ENCODE measurements around the gene ERCC6L2.

- TF ChIP-seq GATA3 (IDR thresholded peaks at IDR 0.05; ENCODE audit: low read depth, low read length) (no peak), GATA2 (IDR thresholded peaks at IDR 0.05; ENCODE audit: low read depth, low read length) (no peak)
Observed at GRCh38 chr9:96004379-96004778, 128.9 kb downstream of the ERCC6L2 start.

Data from SH-SY5Y (cell line).